Heart left ventricle (tissue), 13 donors: ENCODE measurements around the gene ATXN7L1.

Experiments
- POLR2A ChIP-seq, 2 donors: fragments of 450-650 bp; IDR thresholded peaks; one replicate each; pipeline ENCODE4 v1.6.1; 2017; ENCODE audit warnings: antibody characterized with exemption in 2 of 2, mild to moderate bottlenecking in 2 of 2, moderate library complexity in 2 of 2
- TF ChIP-seq, protein P1 (sequence below), 12 donors: fragments of 200-600 bp; sonication (generic) in 4 of 12; IDR thresholded peaks; one replicate each; pipeline versions ENCODE4 v1.5.0 to v1.8.0; 2018 to 2022; ENCODE audit warnings: antibody characterized with exemption in 12 of 12, mild to moderate bottlenecking in 5 of 12
- donor health status: ischemic (EF 13 %, LVEDD 7.1; RV severe dilation, severe dysfunction).
- donor health status: DM: no; HTN: yes; CAD: no.
- donor health status: DM: no; HTN: no; CAD: no.
- donor health status: ischemic (EF 25% LVEDD 6.9; RV normal size, moderate dysfunction).
- donor health status: ischemic (EF 25% LVEDD 5.7; RV mildly dilated, moderate dysfunction).
- donor health status: ischemic (EF 35%, LVEDD 5.7; RV mildly dilated, moderate dysfunction).
- donor health status: nonischemic (EF 11% LVEDD 7.7; RV severe dilation, severe dysfunction).
- donor health status: DM: yes; HTN: yes; CAD: no.
- donor health status: PGD.
- donor health status: ischemic (EF 29% LVEDD 5.4; RV normal size, mild dysfunction).
- donor health status: nonischemic (EF 23%, LVEDD 6.1; RV moderate dilation, normal function).

DNA sequence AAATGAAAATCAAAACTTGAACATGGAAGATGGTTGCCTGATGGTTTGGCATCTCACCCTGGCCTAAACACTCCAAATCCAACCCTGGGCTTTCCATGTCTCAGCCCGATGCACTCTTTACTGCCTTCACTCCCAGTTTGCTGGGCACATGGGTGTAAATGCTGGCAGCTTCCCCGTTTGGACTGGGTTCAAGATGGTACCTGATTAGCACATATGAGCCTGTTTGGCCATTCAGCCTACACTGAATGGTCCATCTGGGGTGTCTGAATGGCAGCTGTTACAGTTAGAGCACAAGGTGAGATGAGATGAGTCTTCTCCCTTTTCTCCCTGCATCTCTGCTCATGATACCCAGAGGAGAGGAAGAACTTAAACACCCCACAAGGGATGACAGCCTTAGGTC, 37.1 kb downstream of the ATXN7L1 start:
- TF ChIP-seq POLR2A (IDR thresholded peaks at IDR 0.05), result no peak
- TF ChIP-seq, protein P1, sequence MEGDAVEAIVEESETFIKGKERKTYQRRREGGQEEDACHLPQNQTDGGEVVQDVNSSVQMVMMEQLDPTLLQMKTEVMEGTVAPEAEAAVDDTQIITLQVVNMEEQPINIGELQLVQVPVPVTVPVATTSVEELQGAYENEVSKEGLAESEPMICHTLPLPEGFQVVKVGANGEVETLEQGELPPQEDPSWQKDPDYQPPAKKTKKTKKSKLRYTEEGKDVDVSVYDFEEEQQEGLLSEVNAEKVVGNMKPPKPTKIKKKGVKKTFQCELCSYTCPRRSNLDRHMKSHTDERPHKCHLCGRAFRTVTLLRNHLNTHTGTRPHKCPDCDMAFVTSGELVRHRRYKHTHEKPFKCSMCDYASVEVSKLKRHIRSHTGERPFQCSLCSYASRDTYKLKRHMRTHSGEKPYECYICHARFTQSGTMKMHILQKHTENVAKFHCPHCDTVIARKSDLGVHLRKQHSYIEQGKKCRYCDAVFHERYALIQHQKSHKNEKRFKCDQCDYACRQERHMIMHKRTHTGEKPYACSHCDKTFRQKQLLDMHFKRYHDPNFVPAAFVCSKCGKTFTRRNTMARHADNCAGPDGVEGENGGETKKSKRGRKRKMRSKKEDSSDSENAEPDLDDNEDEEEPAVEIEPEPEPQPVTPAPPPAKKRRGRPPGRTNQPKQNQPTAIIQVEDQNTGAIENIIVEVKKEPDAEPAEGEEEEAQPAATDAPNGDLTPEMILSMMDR (IDR thresholded peaks at IDR 0.05), result no peak
